HL-60 (cell line): ENCODE results near the gene KCNJ12.

Experiments used
- CTCF ChIP-seq: IDR thresholded peaks from one replicate; pipeline ENCODE4 v1.5.1; 2011; ENCODE audit warnings: low read length, control low read depth, inconsistent platforms; ENCODE audit not compliant: insufficient read depth
- GABPA ChIP-seq: IDR thresholded peaks from 2 replicates; pipeline ENCODE4 v1.6.1; 2012; ENCODE audit warnings: low read depth
- POLR2AphosphoS5 ChIP-seq: IDR thresholded peaks from 2 replicates; pipeline ENCODE4 v1.6.1; 2012; ENCODE audit warnings: low read depth
- REST ChIP-seq: IDR thresholded peaks from 2 replicates; pipeline ENCODE4 v1.6.1; 2012; ENCODE audit warnings: low read depth; ENCODE audit not compliant: insufficient replicate concordance

- TF ChIP-seq CTCF: no peak
- no peak for TF ChIP-seq REST
- no peak for TF ChIP-seq POLR2AphosphoS5
- TF ChIP-seq GABPA: no peak
These were observed 12.8 kb downstream of the KCNJ12 start for GRCh38 chr17:21388944-21389343.
